ENCODE measurements around the gene ATXN3.

Gene ATXN3

GRCh38 chr14:92106143-92106926 lies at the start of gene ATXN3:
TSS of gene ATXN3 (minus strand) at chr14:92106582. CDS start at chr14:92106552, 30 bp downstream.
- DNase-seq: peak; percentile 76 to 98 (median 95)

DNA sequence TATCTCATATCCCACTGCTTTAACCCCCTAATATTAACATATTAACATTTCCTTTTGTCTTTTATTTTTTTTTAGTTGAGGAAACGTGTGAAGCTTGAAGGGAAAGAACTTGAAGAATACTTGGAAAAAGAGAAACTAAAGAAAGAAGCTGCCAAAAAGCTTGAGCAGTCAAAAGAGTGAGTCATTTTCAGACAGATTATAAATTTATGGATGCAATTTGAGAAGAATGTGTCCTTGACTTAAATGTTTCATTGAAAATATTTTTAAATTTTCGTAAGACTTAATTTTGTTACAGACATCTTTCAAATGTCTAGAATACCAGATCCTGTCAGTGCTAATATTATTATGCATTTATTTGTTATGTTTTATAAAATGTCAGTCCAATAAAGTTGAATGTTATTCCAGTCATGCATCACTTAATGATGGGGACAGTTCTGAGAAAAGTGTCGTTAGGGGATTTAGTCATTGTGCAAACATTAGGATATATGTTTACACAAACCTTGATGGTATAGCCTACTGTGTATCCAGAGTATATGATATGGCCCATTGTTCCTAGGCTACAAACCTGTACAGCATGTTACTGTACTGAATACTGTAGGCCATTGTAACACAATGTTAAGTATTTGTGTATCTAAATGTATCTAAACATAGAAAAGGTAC lies 48.0 kb upstream of the ATXN3 start:
- DNase-seq: no peak

GRCh38 chr14:92153581-92153980 lies 47.2 kb upstream of the ATXN3 start:
- no peak for DNase-seq

GRCh38 chr14:92144708-92145107 lies 38.3 kb upstream of the ATXN3 start:
- DNase-seq: no peak

DNA sequence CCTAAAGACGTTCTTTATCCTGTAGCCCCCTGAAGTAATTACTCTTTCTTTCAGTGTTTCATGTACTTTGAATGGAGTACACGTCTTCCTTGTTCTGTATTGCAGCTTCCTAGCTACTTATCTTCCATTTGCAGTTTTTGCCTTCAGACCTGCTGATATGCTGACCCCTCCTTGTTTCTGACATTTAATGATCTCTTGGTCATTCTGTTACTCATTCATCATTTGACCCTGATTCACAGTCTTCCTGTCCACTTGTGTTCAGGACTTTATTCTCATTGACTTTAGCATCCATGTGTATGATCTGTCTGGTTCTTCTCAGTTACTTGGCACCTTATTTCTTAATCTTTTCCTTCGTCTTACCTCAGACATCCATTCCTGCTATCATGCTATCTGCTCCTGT lies 37.6 kb upstream of the ATXN3 start:
- DNase-seq: no peak

- no peak for DNase-seq
Measured at GRCh38 chr14:92143309-92143708, 36.9 kb upstream of the ATXN3 start.

DNA sequence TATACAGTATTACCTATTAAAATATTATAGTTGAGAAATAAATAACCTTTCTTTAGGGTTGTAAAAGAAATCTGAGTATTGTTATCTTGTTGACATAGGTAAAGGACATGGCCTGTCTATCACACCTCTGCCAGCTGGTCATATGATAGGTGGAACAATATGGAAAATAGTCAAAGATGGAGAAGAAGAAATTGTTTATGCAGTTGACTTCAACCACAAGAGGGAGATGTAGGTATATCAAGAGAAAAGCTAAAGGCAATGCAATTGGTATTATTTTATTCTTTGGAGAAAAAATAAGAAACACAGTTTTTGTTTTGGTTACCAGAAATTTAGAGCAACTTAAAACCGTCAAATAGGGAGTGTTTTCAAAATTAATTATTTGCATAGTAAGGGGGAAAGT lies 28.9 kb upstream of the ATXN3 start:
- no peak for DNase-seq

DNA sequence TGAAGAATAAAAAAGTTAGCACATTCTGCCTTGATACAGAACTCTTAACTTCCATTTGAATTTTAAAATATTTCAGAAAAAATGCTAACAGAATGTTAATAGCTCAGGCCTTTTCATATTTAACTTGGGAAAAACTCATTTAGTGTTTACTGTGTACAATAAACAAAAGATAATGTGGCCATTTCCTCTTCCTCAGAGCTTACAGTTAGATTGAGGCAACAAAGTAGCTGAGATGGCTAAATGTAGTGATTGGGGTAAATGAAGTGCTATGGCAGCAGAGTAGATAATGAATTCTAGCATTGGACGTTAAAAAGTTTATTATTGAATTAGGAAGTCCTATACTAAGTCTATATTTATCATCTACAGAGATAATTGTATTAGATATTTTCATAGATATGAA lies 28.1 kb upstream of the ATXN3 start:
- no peak for DNase-seq

DNA sequence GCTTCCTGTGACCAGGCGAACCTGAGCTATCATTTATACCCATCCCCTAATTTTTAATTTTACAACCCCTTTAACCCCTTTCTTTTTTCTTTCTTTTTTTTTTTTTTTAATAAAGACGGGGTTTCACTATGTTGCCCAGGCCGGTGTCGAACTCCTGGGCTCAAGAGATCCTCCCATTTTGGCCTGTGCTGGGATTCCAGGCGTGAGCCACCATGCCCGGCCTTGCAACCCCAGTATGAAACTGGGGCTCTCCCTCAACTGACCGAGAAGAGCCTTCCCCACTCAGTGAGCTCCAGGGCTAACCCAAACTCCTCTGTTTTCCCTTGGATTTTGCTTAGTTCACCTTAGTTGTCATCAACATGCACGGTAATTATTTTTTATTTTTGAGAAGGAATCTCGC lies 16.4 kb upstream of the ATXN3 start:
- no peak for DNase-seq

DNA sequence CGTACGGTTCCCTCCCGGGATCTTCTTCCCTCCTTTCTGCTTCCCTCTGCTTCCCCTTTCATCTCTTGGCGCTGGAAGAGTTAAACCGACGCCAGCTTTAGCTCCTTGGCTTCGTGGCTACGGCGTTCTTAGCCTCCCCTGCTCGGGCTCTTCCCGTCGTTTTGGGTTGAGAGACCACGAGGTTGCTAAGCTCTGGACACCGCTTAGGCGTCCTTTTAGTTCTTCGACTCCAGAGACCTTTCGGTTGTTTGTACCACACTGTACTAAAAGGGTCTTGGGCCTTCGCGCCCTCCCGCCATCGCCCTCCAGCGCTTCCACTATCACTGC lies 15.9 kb upstream of the ATXN3 start:
- peak in 8 of 51 donors; percentile 31 to 52 (median 44) for DNase-seq

DNA sequence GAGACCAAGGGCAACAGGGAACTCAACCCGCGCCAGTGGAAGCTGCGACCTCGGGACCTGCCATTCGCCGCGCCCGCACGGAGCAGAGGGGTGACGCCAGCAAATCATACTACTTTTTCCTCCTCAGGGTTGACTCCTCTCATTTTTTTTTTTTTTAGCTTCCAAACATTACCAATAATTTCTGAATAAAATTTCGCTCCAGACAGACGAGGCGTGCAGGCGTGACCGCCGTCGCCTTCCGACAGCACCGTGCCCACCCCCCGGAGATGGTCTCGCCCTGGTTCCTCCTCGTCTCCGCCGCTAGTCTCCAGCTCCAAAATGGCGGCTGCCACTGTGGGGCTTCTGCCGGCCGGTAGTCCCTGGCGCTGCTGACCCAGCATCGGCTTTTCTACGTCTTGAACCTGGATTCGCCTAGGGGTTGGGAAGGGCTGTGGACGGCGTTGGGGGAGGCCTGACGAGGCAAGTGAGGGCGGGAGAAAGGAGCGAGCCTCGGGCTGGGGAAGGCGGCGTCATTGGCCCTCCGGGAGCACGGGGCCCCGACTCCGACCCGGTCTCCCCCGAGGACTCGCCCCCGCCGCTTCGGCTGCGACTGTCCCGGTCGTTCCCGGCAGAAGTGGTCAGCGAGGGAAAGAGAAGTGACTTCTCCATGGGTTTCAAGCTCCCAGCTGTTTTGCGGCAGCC lies 15.4 kb upstream of the ATXN3 start, which contains the start of the genes CPSF2 and NDUFB1:
Gene CPSF2 (plus strand): TSS at position 300 of the 681 bp plus-strand sequence. CDS start 9,016 bp downstream, outside the sequence.
Gene NDUFB1 (minus strand): TSS at position 37 of the 681 bp plus-strand sequence. CDS start 4,069 bp downstream, outside the sequence.
- DNase-seq: peak; percentile 64 to 96 (median 85)

- DNase-seq: peak in 25 of 51 donors; percentile 10 to 85 (median 52)
Measured at GRCh38 chr14:92121207-92121669, 14.9 kb upstream of the ATXN3 start.

GRCh38 chr14:92109490-92109889 lies 3.1 kb upstream of the ATXN3 start:
- DNase-seq: no peak

DNA sequence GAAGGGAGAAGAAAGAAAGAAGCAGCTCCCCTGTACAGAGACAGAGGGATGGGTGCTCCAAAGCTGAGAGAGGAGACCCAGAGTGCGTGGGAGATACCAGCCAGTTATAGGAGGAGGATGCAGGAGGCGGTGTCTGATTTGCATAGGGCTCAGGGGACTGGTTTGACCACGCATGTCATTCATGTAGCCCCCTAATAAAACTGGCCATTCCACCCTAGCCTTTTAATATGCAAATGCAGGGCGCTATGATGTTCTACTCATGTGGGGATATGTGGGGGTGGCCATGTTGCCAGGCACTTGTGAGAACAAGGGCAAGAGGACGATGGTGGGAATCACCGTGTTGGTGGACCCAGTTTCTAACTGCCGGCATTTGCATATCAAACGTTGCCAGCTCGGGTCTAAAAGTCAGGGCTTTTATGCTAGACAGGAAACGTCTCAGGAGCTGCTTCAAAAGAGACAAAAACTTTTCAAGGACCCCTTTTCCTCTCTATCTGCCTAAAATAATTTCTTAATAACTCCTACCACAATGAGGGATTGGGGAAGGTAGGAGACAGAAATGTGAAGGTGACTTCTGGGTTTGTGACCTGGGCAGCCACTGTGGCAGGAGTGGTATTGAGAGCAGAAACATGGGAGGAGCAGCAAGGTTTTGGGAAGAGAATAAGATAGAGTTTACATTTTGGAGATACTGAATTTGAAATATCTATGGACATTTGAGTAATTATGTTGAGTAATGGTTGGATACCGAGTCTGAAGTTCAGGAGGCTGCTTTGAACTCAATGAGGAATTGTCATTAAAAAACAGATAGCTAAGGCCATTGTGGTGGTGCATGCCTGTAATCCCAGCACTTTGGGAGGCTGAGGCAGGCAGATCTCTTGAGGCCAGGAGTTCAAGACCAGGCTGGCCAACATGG lies 2.2 kb upstream of the ATXN3 start:
- no peak for DNase-seq

DNA sequence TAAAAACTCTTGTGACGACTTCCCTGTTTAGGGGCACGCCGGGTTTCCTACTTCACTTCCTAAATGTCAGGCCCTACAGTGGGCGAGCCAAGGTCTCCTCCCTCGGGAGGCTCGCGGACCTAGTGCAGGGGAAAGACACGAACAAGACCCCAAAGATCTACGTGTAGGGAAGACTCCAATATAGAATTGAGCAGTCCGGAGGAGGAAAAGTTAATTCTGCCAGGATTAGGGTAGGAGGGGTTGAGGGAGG lies 564 bp downstream of the ATXN3 start:
- peak in 19 of 51 donors; percentile 15 to 75 (median 44) for DNase-seq

- peak in 1 of 51 donors; percentile 6 for DNase-seq
Measured at GRCh38 chr14:92105073-92105892, 1.1 kb downstream of the ATXN3 start.

DNA sequence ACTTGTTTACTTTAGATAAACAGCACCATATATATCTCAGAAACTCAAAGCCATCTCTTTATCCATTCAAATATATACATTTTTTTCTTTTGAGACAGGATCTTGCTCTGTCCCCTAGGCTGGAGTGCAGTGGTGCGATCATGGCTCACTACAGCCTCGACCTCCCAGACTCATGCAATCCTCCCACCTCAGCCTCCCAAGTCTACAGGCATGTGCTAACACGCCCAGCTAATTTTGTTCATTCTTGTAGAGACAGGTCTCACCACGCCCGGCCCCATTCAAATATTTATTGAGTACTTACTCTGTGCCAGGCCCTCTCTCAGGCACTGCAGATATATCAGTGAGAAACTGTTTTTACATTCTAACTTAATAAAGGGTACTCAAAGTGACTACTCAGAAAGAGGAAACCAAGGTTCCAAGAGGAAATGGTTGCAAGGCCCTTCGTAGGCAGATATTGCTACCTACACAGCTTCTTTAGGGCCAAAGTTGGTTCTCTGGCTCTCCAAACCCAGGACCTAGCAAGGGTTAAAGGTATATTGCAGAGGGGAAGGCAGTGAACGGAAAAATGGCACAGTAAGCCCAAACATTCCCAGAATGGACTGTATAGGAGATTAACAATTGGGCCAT lies 2.9 kb downstream of the ATXN3 start:
- no peak for DNase-seq

- no peak for DNase-seq
Measured at GRCh38 chr14:92099802-92100201, 6.6 kb downstream of the ATXN3 start.

DNA sequence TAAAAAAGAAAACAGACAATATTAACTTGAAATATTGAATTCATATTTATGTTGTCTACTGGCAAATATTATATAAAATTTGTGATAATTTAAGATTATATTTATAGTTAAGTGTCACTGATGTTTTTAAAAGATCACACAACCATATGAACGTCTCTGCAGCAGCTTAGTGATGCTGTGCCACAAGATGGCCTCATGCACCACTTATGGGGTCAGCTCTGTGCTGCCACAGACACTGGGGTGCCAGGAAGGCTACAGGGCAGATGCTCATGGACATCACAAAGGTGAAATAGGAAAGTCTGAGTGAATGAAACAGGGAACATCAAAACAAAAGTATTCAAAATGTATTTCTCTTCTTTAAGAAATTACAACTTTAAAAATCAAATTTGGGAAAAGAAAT lies 13.1 kb downstream of the ATXN3 start:
- DNase-seq: peak in 2 of 51 donors; percentile 3 to 17

DNA sequence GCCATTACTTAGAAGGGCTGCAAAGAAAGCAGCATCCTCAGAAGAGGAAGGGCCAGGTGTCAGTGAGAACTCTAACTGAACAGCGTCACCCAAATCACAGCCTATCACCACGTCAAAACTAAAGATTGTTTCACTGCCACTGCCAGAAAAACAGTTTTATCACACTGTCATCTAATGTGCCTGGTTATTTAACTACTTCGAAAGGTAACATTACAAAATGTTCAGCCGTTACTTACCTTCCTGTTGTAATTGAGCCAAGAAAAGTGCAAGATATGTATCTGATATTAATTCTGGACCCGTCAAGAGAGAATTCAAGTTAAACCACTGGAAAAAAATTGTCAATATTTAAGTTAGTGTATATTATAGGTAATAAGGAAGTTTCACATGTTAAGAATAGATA lies 17.9 kb downstream of the ATXN3 start:
- DNase-seq: no peak
